CD4-positive, alpha-beta T cell (primary cell): ENCODE data around the gene AGXT2. TPM values are rescaled to one million over a fixed set of nuclear protein-coding genes. Genes with fewer than 3 reads are reported as not detected.

Experiments used
- ATAC-seq: fragments of 200-7000 bp; cut with Tn5 transposase; one replicate; pipeline ENCODE4 v1.10.0; 2022; ENCODE audit warnings: mild to moderate bottlenecking; ENCODE audit not compliant: poor library complexity
- CTCF ChIA-PET: fragments of 350-600 bp; sonication (Branson Sonifier 250); formaldehyde crosslinking; loops from one replicate; lab custom pipeline; 2021; ENCODE audit warnings: antibody characterized with exemption, inconsistent platforms; lab: Charles Lee
- POLR2A ChIA-PET: fragments of 350-600 bp; sonication (Branson Sonifier 250); formaldehyde crosslinking; loops from one replicate; lab custom pipeline; 2021; ENCODE audit warnings: antibody characterized with exemption, inconsistent platforms; lab: Charles Lee
- DNase-seq, 14 experiments: peaks; one replicate each; pipeline ENCODE4 v3.0.0-alpha.2; 2013 to 2020; ENCODE audit warnings: mixed read lengths in 2 of 14
- H3K27ac ChIP-seq, 2 donors: one replicate each; pipeline versions ENCODE4 v1.5.1 to v1.7.0; 2013; ENCODE audit warnings: low read length in 2 of 2, low read depth in 1 of 2, mild to moderate bottlenecking in 1 of 2
- H3K27me3 ChIP-seq, 2 experiments: 1 replicate in 1 of 2; 2 replicates in 1 of 2; pipeline versions ENCODE4 v1.6.1 to v1.7.0; 2013; ENCODE audit warnings: low read length in 2 of 2, control low read depth in 1 of 2, mild to moderate bottlenecking in 1 of 2, moderate library complexity in 1 of 2; ENCODE audit not compliant: insufficient read depth in 2 of 2, control insufficient read depth in 1 of 2
- H3K36me3 ChIP-seq: one replicate; pipeline ENCODE4 v1.6.1; 2013; ENCODE audit warnings: low read length, control low read depth; ENCODE audit not compliant: insufficient read depth
- H3K4me1 ChIP-seq: one replicate; pipeline ENCODE4 v1.6.1; 2013; ENCODE audit warnings: low read length, control low read depth; ENCODE audit not compliant: insufficient read depth
- H3K4me3 ChIP-seq: one replicate; pipeline ENCODE4 v1.5.1; 2013; ENCODE audit warnings: mild to moderate bottlenecking, low read length, moderate library complexity
- H3K9me3 ChIP-seq, 2 experiments: 1 replicate in 1 of 2; 2 replicates in 1 of 2; pipeline versions ENCODE4 v1.6.1 to v1.7.0; 2013; ENCODE audit warnings: low read length in 2 of 2, mild to moderate bottlenecking in 2 of 2, control low read depth in 1 of 2, moderate library complexity in 1 of 2; ENCODE audit not compliant: control insufficient read depth in 1 of 2, insufficient read depth in 1 of 2
- H3K27ac Mint-ChIP-seq: one replicate; pipeline ENCODE4 v1.8.0; 2020; ENCODE audit warnings: mixed read lengths
- H3K27me3 Mint-ChIP-seq: one replicate; pipeline ENCODE4 v1.8.0; 2021; ENCODE audit warnings: mixed read lengths
- H3K36me3 Mint-ChIP-seq: one replicate; pipeline ENCODE4 v1.8.0; 2021; ENCODE audit warnings: low read depth, mixed read lengths
- H3K4me1 Mint-ChIP-seq: one replicate; pipeline ENCODE4 v1.8.0; 2021; ENCODE audit warnings: low read depth, mixed read lengths
- H3K4me3 Mint-ChIP-seq: one replicate; pipeline ENCODE4 v1.8.0; 2020; ENCODE audit warnings: mild to moderate bottlenecking, mixed read lengths
- H3K9me3 Mint-ChIP-seq: one replicate; pipeline ENCODE4 v1.8.0; 2020; ENCODE audit warnings: mixed read lengths
- CTCF ChIP-seq: fragments of 200-600 bp; IDR thresholded peaks from one replicate; pipeline ENCODE4 v1.8.0; 2022; ENCODE audit warnings: antibody characterized with exemption, mild to moderate bottlenecking
- intact Hi-C, 2 experiments: fragments of 100-400 bp; cut with DNase I in 1 of 2; cut with micrococcal nuclease in 1 of 2; formaldehyde crosslinking; loops; one replicate each; pipeline versions ENCODE4 v1.15.1 to v1.9.0; 2023 to 2025; cut with DNase I, micrococcal nuclease
- total RNA-seq, 174 experiments: library from RNA in 2 of 174; stranded (reverse) in 2 of 174; gene quantifications; one replicate each; pipeline ENCODE4 v1.2.3 and lab custom pipeline; 2021 to 2026

The AGXT2 gene
- total RNA-seq, 2 experiments from 2014 or later = not detected

DNA sequence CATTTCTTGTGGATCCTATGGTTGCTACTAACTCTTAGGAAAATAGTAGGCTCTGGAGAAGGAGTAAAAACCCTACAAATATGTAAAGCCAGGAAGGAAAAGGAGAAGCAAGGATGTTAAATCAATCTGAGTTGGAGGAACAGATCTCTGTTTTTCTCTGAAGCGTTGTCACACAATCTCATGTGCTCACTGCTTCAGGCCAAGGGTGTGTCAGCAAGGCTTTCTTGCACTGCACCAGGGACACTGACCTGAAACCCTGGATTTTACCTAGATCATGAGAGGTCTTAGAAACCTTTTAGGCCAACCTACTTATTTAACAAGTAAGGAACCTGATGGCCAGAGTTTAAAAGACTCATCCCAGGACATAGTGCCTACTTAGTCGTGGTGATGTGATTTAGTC is 12.5 kb upstream of the AGXT2 start:
- no peak for DNase-seq
- intact Hi-C loops = no loop called here
- peaks cover 0 to 4% of the 10 kb centered on the region in 2 experiments for H3K27me3 ChIP-seq
- no peaks in the 10 kb centered on the region for H3K36me3 Mint-ChIP-seq
- H3K9me3 Mint-ChIP-seq = no peaks in the 10 kb centered on the region
- no peak for ATAC-seq
- H3K4me1 ChIP-seq = no peaks in the 10 kb centered on the region
- no peak overlapping the region for H3K4me3 ChIP-seq
- H3K27me3 Mint-ChIP-seq = peaks cover 13% of the 10 kb centered on the region
- H3K36me3 ChIP-seq = no peaks in the 10 kb centered on the region
- no peak overlapping the region for H3K4me3 Mint-ChIP-seq
- no peak overlapping the region for H3K27ac Mint-ChIP-seq
- no peaks in the 10 kb centered on the region for H3K9me3 ChIP-seq
- ChIA-PET CTCF (no interaction called here), POLR2A (no interaction called here)
- H3K27ac ChIP-seq = no peak overlapping the region
- H3K4me1 Mint-ChIP-seq = no peaks in the 10 kb centered on the region
- TF ChIP-seq CTCF = no peak

GRCh38 chr5:35059251-35059650 is 11.5 kb upstream of the AGXT2 start:
- Mint-ChIP-seq H3K36me3 (no peaks in the 10 kb centered on the region), H3K27ac (no peak overlapping the region), H3K9me3 (no peaks in the 10 kb centered on the region), H3K27me3 (peaks cover 22% of the 10 kb centered on the region), H3K4me3 (no peak overlapping the region), H3K4me1 (no peaks in the 10 kb centered on the region)
- ChIA-PET POLR2A (no interaction called here), CTCF (no interaction called here)
- DNase-seq = no peak
- TF ChIP-seq CTCF = no peak
- Histone ChIP-seq H3K27me3 (peaks cover 0 to 4% of the 10 kb centered on the region in 2 experiments), H3K4me3 (no peak overlapping the region), H3K4me1 (no peaks in the 10 kb centered on the region), H3K9me3 (no peaks in the 10 kb centered on the region), H3K27ac (no peak overlapping the region), H3K36me3 (no peaks in the 10 kb centered on the region)
- intact Hi-C loops = no loop called here
- no peak for ATAC-seq

- H3K27me3 Mint-ChIP-seq = peaks cover 26% of the 10 kb centered on the region
- no peaks in the 10 kb centered on the region for H3K36me3 Mint-ChIP-seq
- TF ChIP-seq CTCF = no peak
- no peak overlapping the region for H3K27ac Mint-ChIP-seq
- H3K36me3 ChIP-seq = no peaks in the 10 kb centered on the region
- no peak for ATAC-seq
- H3K27me3 ChIP-seq = peaks cover 0 to 4% of the 10 kb centered on the region in 2 experiments
- no peaks in the 10 kb centered on the region for H3K9me3 Mint-ChIP-seq
- POLR2A ChIA-PET = no interaction called here
- no peaks in the 10 kb centered on the region for H3K9me3 ChIP-seq
- intact Hi-C loops = no loop called here
- H3K4me1 ChIP-seq = no peaks in the 10 kb centered on the region
- H3K4me1 Mint-ChIP-seq = no peaks in the 10 kb centered on the region
- H3K4me3 Mint-ChIP-seq = no peak overlapping the region
- CTCF ChIA-PET = no interaction called here
- H3K4me3 ChIP-seq = no peak overlapping the region
- H3K27ac ChIP-seq = no peak overlapping the region
- DNase-seq = no peak
These were observed 10.6 kb upstream of the AGXT2 start for GRCh38 chr5:35058374-35058788.
